GM21526 (cell line): ENCODE results near the gene SLC25A2.
A peak's percentile ranks its signal among the peaks of the same experiment; 100 is the strongest.
"Not testable (repeated sequence)": the region's sequence is repeated elsewhere in the genome, so short reads cannot be mapped to it uniquely, and the experiment has no call there.

Experiments used
- ATAC-seq: cut with Tn5 transposase; IDR thresholded peaks from one replicate; pipeline ENCODE4 v1.9.1; 2021; ENCODE audit warnings: moderate library complexity; ENCODE audit not compliant: unreplicated experiment, low FRiP score

SLC25A2 gene

DNA sequence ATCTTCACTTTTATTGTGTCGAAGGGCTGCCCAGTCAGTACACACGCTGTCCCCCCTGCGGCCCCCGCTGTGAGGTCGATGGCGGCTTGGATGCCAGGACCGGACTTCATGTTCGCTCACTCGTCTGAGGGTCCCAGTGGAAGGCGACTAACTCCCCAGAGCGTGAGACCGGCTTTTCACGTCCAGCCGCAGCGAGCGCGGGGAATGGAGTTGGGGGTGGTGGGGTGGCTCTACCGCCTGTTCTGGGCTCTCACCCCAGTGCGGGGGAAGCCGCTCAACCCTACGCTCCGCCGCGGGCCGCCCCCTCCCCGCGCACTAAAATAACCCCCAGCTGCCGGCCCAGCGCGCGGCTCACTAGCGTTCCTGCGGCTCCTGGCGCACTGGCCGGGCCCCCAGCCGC lies at the start of gene SLC25A2:
Gene SLC25A2, minus strand, starts transcription at position 294 of the 400 bp plus-strand sequence. Its CDS starts 184 bp downstream, at position 110.
- no peak for ATAC-seq

DNA sequence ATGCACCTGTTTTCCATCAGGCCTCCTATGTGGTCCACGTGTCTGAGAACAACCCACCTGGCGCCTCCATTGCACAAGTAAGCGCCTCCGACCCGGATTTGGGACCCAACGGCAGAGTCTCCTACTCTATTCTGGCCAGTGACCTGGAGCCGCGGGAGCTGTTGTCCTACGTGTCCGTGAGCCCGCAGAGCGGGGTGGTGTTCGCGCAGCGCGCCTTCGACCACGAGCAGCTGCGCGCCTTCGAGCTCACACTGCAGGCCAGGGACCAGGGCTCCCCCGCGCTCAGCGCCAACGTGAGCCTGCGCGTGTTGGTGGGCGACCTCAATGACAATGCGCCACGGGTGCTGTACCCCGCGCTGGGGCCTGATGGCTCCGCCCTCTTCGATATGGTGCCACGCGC lies 47.7 kb upstream of the SLC25A2 start:
- ATAC-seq, result no peak

DNA sequence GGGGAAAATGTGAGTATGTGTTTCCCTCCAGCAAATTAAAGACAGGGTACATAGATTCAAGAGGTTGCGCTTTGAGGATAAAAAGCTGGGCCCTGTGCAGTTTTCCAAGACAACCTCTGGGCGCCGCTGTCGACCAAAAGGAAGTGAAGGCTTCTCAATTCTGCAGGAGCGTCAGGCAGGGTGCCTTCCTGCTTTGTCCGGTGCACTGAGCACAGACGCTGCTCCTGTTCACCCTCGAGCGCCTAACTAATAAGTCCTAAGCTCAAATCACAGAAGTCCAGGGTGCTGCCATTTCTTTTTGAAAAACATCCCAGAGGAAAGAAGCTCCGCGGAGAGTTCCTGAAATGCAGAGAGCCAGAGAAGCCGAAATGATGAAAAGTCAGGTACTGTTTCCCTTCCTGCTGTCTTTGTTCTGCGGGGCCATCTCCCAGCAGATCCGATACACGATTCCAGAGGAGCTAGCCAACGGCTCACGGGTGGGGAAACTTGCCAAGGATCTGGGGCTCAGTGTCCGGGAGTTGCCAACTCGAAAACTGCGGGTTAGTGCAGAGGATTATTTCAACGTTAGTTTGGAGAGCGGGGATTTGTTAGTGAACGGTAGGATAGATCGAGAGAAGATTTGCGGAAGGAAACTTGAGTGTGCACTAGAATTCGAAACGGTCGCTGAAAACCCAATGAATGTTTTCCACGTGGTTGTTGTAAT lies 46.2 kb upstream of the SLC25A2 start, which contains the start of gene PCDHGB1:
Gene PCDHGB1, plus strand, starts transcription at position 183 of the 703 bp plus-strand sequence. Its CDS starts 162 bp downstream, at position 345.
- no peak for ATAC-seq

DNA sequence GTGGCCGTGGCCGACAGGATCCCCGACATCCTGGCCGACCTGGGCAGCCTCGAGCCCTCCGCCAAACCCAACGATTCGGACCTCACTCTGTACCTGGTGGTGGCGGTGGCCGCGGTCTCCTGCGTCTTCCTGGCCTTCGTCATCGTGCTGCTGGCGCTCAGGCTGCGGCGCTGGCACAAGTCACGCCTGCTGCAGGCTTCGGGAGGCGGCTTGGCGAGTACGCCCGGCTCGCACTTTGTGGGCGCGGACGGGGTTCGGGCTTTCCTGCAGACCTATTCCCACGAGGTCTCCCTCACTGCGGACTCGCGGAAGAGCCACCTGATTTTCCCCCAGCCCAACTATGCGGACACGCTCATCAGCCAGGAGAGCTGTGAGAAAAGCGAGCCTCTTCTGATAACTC lies 42.2 kb upstream of the SLC25A2 start:
- not testable (repeated sequence) for ATAC-seq

DNA sequence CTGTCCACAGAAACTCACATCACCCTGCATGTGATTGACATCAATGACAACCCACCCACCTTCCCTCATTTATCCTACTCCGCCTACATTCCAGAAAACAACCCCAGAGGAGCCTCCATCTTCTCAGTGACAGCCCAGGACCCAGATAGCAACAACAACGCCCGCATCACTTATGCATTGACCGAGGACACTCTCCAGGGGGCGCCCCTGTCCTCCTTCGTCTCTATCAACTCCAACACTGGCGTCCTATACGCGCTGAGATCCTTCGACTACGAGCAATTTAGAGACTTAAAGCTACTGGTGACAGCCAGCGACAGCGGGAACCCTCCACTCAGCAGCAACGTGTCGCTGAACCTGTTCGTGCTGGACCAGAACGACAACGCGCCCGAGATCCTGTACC lies 41.5 kb upstream of the SLC25A2 start:
- no peak for ATAC-seq

DNA sequence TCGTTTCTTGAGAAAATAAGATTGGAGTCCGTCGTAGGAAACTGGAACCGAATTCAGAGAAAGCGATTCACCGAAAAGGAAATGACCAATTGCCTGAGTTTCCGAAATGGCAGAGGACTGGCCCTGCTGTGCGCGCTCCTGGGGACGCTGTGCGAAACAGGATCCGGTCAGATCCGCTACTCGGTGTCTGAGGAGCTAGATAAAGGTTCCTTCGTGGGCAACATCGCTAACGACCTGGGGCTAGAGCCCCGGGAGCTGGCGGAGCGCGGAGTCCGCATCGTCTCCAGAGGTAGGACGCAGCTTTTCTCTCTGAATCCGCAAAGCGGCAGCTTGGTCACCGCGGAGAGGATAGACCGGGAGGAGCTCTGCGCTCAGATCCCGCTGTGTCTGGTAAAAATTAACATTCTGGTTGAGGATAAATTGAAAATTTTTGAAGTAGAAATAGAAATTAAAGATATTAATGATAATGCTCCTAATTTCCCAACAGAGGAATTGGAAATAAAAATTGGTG lies 40.2 kb upstream of the SLC25A2 start:
- ATAC-seq, result no peak

DNA sequence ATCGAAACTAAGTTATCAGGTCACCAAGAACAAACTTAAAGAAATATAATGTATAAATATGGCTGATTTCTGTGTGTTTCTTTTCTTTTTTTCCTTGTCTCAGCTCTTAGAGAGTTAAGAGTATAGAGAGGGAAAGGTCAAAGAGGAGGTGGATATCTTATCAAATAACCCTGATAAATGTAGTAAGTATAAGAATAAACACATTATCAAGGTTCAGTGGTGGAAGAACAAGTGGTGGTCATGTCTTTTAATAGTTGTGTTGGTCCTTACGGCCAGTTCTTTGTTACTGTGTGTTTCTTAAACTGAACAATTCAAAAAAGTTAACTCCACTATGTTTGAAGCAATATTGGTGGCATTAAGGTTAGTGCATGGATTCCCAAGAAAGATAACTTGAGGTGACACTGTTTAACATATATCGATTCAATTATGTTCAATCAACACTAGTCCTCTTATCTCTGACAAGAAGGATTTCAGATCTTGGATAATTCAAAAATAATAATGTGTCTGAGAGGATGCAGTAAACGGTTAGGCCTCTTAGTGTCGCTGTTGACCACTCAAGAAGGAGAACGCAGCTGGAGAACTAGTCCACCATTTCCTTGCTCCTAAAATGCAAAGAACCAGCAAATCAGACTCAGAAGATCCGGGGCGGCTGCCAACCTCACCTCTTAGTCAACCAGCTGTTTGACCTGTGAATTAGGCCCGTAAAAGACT lies 39.5 kb upstream of the SLC25A2 start, which contains the start of gene PCDHGA3:
Gene PCDHGA3, plus strand, starts transcription at position 588 of the 711 bp plus-strand sequence. CDS start 205 bp downstream, outside the sequence.
- ATAC-seq, result no peak

DNA sequence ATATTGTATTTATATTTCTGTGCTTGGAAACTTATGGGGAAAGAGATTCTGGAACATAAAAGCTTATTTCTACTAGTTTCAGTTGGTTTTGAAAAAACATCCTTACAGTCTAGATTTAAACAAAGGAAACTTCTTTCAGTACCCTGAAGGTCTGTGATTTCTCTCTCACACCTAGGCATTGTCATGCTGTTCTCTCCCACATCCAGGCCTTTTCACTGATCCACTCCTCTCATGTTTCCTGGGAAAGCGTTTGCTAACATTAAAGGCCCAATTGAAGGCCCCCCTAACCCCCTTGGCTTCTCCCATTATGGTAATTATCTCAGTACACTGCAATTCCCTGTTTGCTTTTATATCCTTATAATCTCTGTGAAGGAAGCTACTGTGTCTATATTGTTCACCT lies 38.9 kb upstream of the SLC25A2 start:
- no peak for ATAC-seq

DNA sequence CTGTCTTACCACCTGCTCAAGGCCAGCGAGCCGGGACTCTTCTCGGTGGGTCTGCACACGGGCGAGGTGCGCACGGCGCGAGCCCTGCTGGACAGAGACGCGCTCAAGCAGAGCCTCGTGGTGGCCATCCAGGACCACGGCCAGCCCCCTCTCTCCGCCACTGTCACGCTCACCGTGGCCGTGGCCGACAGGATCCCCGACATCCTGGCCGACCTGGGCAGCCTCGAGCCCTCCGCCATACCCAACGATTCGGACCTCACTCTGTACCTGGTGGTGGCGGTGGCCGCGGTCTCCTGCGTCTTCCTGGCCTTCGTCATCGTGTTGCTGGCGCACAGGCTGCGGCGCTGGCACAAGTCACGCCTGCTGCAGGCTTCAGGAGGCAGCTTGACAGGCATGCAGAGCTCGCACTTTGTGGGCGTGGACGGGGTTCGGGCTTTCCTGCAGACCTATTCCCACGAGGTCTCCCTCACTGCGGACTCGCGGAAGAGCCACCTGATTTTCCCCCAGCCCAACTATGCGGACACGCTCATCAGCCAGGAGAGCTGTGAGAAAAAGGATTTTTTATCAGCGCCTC lies 37.0 kb upstream of the SLC25A2 start:
- ATAC-seq, result not testable (repeated sequence)

DNA sequence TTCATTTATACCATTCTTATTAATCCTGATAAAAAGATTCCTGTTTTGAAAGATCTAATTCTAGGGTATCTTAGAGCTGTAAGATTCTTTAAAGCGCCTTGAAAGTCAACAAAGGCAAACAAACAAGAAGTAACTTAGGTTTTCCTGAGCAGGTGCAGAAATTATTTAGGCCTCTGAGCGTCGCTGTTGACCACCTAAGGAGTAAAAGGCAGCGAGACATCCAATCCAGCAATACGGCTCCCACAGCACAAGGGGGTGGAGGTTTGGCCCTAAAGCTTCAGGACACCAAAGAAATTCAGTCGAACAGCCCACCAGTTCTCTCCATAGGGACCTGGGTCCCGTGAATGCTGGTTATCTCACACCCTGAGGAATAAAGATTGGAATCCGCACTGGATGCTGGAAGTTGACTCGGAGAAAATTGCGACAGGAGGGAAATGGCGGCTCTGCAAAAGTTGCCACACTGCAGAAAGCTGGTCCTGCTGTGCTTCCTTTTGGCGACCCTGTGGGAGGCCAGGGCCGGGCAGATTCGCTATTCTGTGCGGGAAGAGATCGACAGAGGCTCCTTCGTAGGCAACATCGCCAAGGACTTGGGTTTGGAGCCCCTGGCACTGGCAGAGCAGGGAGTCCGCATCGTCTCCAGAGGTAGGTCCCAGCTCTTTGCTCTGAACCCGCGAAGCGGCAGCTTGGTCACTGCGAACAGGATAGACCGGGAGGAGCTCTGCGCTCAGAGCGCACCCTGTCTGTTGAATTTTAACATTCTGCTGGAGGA lies 34.9 kb upstream of the SLC25A2 start, which contains the start of gene PCDHGA2:
Gene PCDHGA2, plus strand, starts transcription at position 223 of the 769 bp plus-strand sequence.
- no peak for ATAC-seq

DNA sequence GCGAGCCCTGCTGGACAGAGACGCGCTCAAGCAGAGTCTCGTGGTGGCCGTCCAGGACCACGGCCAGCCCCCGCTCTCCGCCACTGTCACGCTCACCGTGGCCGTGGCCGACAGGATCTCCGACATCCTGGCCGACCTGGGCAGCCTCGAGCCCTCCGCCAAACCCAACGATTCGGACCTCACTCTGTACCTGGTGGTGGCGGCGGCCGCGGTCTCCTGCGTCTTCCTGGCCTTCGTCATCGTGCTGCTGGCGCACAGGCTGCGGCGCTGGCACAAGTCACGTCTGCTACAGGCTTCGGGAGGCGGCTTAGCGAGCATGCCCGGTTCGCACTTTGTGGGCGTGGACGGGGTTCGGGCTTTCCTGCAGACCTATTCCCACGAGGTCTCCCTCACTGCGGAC lies 28.7 kb upstream of the SLC25A2 start:
- not testable (repeated sequence) for ATAC-seq

DNA sequence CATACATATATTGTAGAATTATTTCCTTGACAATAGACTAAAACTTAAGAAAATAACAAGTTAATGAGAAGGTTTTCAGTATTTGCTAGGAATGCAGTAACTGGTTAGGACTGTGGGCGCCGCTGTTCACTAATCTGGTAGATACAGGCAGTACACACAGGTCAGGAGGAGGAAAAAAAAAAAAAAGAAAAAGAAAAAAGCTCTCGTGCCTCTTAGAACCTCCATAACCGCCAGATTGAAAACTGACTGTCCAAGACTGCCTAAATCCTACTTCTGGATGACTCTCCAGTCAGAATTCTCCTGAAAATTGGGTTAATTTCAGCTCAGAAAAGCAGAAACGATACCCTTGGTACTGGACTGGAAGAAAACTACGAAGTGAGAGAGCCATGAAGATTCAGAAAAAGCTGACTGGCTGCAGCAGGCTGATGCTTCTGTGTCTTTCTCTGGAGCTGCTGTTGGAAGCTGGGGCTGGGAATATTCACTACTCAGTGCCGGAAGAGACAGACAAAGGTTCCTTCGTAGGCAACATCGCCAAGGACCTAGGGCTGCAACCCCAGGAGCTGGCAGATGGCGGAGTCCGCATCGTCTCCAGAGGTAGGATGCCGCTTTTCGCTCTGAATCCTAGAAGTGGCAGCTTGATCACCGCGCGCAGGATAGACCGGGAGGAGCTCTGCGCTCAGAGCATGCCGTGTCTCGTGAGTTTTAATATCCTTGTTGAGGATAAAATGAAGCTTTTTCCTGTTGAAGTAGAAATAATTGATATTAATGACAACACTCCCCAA lies 26.6 kb upstream of the SLC25A2 start, which contains the start of gene PCDHGA1:
Gene PCDHGA1, plus strand, starts transcription at position 216 of the 782 bp plus-strand sequence.
- no peak for ATAC-seq

DNA sequence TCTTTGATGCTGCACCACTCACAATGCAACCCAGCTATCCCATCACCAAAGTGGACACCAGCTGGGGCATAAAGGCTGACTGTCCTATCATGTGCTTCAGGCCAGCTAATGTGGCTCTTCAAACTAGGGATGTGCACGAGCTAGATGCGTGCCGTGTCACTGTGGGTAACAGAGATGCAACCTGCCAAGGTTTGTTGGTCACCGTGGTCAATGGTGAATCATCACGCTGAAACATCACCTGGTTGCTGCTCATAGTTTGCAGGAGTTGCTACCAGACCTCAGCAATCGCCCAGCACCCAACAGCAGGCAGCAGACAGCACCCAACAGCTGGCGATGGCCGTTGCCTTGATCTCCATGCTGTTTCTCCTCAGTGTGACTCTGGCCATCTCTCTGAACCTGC lies 24.4 kb upstream of the SLC25A2 start:
- no peak for ATAC-seq

DNA sequence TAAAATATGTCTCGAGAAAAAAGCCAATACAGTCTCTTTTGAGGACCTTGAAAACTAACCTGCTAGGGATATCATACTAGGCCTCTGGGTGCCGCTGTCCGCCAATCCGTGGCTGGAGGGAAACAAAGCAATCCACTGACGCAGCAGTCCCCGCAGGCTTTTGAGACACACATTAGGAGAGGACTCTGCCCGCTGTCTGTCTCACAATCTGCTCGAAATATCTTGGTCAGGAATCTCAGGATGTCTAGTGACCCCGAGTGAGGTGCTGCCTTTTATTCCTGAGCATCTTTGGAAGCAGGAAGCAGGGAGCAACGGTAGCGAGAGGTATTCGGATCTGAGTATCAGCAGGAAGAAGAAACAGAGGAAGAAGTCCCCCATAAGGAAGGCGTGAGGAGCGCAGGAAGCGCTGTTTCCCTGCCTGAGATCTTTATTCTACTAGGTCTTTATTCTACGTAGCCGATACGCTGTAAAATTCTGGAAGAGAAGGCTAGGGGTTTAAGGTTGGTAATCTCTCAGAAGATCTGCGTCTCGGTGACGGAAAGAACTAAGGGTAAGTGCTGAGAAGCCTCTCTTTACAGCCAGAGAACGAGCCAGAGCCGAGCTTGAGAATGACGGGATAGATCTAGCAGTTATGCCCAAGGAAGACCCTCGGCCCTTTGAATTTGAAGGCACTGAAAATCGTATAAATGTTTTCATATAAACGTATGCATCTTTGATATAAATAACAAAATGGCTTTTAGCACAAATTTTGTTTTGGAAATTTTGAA lies 22.4 kb upstream of the SLC25A2 start:
- ATAC-seq, result peak; percentile 77

DNA sequence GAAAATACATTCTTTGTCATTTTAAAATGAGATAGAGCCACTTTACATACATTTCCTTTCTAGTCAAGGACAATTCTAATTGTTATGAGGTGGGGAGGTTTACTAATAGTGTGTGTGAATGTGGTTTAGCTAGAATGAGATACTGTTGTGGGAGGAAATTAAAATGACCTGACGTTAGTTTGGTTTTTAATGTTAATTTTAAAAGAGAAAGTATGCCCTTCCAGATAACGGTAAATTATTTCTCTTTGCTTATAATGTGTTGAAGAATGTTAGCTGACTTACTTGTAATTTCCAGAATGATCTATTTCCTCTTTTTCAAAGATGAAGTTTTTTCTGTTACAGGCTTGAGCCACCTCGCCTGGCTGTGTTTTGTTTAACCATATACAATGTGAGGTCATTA lies 18.4 kb upstream of the SLC25A2 start:
- ATAC-seq, result no peak

DNA sequence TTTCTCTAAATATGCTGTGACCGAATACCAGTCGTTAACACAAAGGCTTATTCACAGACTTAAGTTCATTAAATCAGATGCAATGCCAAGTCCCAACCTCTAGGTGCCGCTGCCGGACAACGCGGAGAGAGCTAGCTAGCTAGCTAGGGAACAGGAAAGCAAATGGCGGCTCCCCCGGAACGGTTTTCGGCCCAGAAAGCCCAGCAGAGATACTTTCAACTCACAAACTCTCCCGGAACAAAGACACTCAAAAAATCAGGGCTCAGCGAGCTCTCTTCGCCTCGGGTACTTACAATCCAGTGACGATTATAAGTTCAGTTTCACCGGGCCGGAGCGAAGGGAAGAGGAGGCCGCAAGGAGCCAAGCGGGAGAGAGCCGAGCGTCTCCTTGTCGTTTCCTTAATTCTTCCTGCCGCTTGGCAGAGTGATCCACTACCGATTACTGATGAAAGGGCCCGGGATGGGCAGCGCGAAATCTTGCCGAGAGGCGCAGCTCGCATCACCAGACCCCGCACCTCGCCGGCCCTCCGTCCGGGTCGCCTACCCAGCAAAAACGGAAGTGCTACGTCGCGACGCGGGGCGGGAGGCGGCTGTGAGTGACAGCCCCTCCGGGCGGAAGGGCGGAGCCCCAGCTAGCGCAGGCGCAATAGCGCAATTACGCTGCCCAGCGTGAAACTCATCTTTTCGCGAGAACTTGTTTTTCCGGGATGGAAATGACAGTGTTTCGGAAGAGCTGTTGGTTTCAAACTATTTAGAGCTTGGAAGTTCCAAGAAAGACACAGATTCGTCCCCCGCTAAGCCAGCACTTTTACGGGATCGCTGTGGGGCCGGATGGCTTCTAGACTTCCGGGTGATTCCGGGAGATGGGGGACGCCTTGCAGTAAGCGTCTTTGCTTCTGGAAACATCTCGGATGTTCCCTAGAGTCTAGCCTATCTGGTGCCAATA lies 16.6 kb upstream of the SLC25A2 start, which contains the start of gene TAF7:
Gene TAF7, minus strand, starts transcription at position 560 of the 945 bp plus-strand sequence. CDS start 740 bp downstream, outside the sequence.
- peak; percentile 95 for ATAC-seq

DNA sequence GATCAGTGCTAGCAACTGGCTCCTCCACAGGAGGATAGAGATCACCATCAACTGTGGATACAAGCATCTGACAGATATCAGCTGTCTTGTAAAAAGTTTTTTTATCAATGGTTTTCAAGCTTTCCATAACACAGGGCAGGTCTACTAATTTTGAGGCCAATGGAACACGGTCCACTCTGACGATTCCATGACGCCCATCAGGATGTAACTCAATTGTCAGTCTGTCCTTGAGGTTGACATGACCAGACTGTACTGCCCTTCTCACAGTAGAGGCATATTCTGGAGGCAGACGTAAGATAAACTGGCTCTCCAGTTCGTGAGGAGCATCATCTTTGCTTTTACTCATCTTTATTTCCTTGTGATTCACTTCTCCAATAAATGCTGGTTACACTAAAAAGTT lies 15.8 kb upstream of the SLC25A2 start:
- no peak for ATAC-seq

DNA sequence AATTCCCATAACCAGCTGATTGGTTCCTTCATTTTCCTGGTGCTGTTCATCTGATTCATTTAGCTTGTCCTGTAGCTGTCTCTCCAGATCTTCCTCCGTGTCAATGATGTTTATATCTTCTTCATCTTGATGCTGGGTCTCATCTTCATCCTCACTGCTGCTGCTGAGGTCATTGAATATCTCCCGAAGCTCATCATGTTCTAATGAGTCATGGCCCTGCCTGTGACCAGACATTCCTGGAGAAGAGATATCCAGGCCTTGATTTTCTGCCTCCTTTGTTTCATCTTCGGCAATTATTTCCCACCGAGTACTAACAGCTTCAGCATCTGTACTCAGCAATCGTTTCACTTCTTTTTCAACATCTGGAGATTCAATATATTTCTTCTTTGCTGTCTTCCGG lies 15.4 kb upstream of the SLC25A2 start:
- no peak for ATAC-seq
